GM12878 (cell line): ENCODE results near the gene TDRD7.

Experiments used
- CTCF ChIP-seq, 3 experiments: IDR thresholded peaks in 2 of 3; conservative IDR thresholded peaks in 1 of 3; 2 replicates each; pipeline ENCODE4 v1.5.1; 2011; ENCODE audit warnings: low read depth in 3 of 3, low read length in 3 of 3, mild to moderate bottlenecking in 3 of 3, control low read depth in 2 of 3, moderate library complexity in 2 of 3, inconsistent platforms in 1 of 3, mixed read lengths in 1 of 3; ENCODE audit not compliant: control insufficient read depth in 2 of 3, insufficient read depth in 1 of 3; ENCODE audit errors: extremely low read depth in 1 of 3
- DPF2 ChIP-seq: fragments of 450-650 bp; IDR thresholded peaks from 2 replicates; pipeline ENCODE4 v1.6.1; 2017; ENCODE audit warnings: mild to moderate bottlenecking
- MLLT1 ChIP-seq: fragments of 450-650 bp; IDR thresholded peaks from 2 replicates; pipeline ENCODE4 v1.6.1; 2016; ENCODE audit warnings: mild to moderate bottlenecking
- RFX5 ChIP-seq: IDR thresholded peaks from 2 replicates; pipeline ENCODE4 v1.6.1; 2011; ENCODE audit warnings: low read depth, low read length, improper control_type of control experiment
- STAT1 ChIP-seq: fragments of 450-650 bp; conservative IDR thresholded peaks from 2 replicates; pipeline ENCODE4 v1.6.1; 2014; ENCODE audit warnings: antibody characterized with exemption, mild to moderate bottlenecking

- no peak for TF ChIP-seq DPF2
- no peak for TF ChIP-seq CTCF (IDR thresholded peaks at IDR 0.05 in 2 of 3, conservative IDR thresholded peaks at IDR 0.05 in 1 of 3; ENCODE audit: control insufficient read depth in 2 of 3, extremely low read depth in 1 of 3, insufficient read depth in 1 of 3, low read depth in 3 of 3, low read length in 3 of 3)
- no peak for TF ChIP-seq RFX5
- TF ChIP-seq MLLT1 = no peak
- TF ChIP-seq STAT1 = no peak
Measured at GRCh38 chr9:97427885-97428284, 16.0 kb downstream of the TDRD7 start.
